ENCODE results near the gene SMARCC1.
"Not testable (repeated sequence)": the region's sequence is repeated elsewhere in the genome, so short reads cannot be mapped to it uniquely, and the experiment has no call there.

SMARCC1 gene

DNA sequence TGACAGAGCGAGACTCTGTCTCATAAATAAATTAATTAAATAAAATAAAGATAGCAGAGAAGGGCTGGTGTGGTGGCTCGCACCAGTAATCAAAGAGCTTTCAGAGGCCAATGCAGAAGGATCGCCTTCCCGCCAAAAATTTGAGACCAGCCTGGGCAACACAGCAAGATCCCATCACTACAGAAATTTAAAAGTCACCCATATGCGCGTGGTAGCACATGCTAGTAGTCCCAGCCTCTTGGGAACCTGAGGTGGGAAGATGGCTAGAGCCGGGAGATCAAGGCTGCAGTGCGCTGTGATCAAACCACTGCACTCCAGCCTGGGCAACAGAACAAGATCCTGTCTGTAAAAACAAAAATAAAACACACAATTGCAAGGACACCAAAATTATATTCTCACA is 9.6 kb downstream of the SMARCC1 start:
- no peak for DNase-seq (ENCODE audit: low read depth, low spot score)

DNA sequence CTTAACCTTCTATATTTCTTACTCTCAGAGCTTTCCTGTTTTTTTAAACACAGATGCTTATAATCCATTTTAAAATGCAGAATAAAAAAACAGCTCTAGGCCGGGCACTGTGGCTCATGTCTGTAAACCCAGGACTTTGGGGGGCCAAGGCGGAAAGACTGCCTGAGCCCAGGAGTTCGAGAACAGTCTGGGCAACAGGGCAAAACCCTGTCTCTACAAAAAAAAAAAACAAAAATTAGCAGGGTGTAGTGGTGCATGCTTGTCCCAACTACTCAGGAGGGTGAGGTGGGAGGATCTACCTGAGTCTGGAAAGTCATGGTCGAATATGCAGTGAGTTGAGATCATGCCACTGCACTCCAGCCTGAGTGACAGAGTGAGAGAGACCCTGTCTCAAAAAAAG is 15.5 kb downstream of the SMARCC1 start:
- no peak for DNase-seq (ENCODE audit: low read depth, low spot score)

DNA sequence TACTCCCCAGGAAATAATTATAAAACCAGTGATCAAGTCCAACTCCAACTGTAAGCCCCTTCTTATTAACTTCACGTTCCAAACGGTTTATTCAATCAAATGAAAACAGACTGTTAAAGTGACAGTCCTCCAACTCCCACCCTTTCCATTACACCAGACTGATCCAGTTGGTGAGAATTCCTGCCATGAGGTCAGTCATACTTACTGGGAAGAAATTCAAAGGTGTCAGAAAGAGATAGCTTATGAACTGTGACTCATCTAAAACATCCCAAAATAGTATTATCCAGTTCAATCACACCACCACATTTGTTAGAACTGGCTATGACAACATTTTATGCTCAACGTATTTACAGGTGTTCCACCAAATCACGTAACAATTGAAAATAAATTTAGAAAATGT is 19.5 kb downstream of the SMARCC1 start:
- no peak for DNase-seq (ENCODE audit: low read depth, low spot score)

DNA sequence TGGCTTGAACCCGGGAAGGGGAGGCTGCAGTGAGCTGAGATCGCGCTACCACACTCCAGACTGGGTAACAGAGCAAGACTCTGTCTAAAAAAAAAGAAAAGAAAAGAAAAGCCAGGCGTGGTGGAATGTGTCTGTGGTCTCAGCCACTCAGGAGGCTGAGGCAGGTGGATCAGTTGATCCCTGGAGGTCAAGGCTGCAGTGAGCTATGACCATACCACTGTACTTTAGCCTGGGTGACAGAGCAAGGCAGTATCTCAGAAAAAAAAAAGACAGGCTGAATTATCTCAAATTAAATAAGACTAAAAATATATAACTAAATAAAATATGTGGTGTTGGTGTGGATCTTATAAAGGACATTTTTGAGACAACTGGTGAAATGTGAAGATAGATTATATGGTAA is 20.6 kb downstream of the SMARCC1 start:
- DNase-seq (ENCODE audit: low read depth, low spot score): no peak

DNA sequence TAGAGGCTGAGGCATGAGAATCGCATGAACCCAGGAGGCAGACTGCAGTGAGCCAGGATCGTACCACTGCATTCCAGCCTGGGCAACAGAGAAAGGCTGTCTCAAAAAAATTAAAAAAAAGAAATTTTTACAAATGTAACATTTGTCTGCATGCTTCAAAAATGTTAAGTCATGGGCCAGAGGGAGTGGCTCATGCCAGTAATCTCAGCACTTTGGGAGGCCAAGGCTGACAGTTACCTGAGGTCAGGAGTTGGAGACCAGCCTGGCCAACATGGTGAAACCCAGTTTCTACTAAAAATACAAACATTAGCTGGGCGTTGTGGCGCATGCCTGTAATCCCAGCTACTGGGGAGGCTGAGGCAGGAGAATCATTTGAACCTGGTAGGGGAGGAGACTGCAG is 21.5 kb downstream of the SMARCC1 start:
- not testable (repeated sequence) for DNase-seq (ENCODE audit: low read depth, low spot score)

DNA sequence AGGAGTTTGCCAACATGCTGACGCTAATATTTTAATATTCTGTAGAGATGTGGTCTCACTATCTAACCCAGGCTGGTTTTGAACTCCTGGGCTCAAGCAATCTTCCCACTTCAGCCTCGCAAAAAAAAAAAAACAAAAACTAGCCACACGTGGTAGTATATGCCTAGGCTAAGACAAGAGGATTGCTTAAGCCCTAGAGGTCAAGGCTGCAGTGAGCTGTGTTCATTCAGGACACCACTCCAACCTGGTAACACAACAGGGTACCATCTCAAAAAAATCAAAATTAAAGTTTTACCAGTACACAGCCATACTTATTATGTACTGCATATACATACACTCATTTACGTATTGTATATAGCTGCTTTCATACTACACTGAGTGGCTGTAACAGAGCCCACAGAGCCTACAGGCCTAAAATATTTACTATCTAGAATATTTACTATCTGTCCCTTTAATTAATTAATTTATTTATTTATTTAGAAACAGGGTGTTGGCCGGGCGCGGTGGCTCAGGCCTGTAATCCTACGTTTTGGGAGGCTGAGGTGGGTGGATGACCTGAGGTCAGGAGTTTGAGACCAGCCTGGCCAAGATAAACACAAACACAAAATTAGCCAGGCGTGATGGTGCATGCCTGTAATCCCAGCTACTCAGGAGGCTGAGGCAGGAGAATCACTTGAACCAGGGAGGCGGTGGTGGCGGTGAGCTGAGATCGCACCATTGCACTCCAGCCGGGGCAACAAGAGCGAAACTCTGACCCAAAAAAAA is 23.2 kb downstream of the SMARCC1 start:
- no peak for DNase-seq (ENCODE audit: low read depth, low spot score)

DNA sequence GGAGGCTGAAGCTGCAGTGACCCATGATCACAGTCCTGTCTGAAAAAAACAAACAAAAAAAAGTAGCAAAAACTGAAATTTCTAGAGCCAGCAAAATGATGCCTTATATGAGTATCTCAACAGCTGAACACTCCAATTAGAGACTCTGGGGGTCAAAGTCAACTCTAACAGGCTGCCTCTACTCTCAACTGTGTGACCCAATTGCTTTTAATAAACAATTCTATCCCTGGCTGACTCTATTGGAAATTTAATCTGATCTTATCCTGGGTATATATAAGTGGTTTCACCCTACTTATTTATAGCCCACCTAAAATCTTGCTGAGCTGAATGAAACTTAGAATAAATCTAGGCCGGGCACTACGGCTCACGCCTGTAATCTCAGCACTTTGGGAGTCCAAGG is 29.0 kb downstream of the SMARCC1 start:
- DNase-seq (ENCODE audit: low read depth, low spot score): no peak

DNA sequence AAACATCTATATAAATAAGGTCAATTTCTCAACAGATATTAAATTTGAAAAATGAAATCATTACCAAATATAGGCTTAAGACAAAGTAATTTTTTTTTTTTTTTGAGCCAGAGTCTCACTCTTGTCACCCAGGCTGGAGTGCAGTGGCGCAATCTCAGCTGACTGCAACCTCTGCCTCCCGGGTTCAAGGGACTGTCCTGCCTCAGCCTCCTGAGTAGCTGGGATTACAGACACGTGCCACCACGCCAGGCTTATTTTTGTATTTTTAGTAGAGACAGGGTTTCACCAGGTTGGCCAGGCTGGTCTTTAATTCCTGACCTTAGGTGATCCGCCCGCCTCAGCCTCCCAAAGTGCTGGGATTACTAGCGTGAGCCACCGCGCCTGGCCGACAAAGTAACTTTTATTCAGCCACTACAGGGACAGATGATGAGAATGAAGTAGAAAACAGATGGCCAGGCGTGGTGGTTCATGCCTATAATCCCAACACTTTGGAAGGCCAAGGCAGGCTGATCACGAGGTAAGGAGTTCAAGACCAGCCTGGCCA is 30.8 kb downstream of the SMARCC1 start:
- DNase-seq (ENCODE audit: low read depth, low spot score): not testable (repeated sequence)

DNA sequence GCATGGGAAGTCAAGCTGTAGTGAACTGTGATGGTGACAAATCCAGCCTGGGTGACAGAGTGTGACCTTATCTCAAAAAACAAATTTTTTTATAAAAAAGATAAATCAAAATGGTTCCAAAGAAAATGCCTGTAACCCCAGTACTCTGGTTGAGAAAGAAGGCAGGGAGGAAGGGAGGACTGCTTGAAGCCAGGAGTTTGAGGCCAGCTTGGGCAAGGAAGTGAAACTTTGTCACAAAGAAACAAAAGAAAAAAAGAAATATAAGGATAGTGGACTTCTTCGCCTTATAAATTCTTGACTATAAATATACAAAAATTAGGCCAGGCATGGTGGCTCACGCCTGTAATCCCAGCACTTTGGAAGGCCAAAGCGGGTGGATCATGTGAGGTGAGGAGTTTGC is 34.1 kb downstream of the SMARCC1 start:
- DNase-seq (ENCODE audit: low read depth, low spot score): no peak

DNA sequence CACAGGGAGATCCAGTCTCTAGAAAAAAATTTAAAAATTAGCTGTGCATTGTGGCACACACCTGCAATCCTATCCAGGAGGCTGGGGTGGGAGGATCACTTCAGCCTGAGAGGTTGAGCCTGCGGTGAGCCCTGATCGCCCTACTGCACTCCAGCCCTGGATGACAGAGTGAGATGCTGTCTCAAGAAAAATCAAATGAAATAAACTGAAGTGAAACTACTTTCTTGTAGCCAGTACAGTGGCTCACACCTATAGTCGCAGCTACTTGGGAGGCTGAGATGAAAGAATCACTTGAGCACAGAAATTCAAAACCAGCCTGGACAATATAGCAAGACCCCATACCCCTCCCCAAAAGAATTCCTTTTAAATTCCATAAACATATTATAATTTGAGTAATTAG is 35.4 kb downstream of the SMARCC1 start:
- no peak for DNase-seq (ENCODE audit: low read depth, low spot score)

DNA sequence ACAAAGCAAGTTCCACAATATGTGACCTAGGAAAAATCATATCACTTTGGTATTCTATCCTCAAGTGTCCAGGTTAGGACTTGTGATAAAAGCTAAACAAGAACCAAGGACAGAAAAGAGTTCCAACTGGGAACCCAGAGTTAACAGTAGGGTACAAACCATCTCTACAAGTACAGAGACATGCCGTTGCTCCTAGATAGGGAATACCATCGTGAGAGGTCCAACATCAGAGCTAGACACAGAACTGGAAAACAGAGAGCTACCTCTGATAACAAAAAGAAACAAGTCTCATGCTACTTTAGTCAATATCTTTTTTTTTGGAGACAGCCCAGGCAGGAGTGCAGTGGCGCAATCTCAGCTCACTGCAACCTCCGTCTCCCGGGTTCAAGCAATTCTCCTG is 37.8 kb downstream of the SMARCC1 start:
- no peak for DNase-seq (ENCODE audit: low read depth, low spot score)

DNA sequence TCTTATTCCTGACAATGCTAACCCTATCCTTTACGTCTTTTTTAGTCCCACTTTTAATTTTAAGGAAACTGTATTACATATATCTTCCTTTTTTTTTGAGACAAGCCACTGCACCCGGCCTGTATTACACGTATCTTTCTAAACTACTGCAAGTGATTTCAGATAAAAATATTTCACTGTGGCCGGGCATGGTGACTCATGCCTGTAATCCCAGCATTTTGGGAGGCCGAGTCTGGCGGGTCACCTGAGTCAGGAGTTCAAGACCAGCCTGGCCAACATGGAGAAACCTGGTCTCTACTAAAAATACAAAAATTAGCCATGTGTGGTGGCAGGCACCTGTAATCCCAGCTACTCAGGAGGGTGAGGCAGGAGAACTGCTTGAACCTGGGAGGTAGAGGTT is 38.3 kb downstream of the SMARCC1 start:
- DNase-seq (ENCODE audit: low read depth, low spot score): not testable (repeated sequence)

DNA sequence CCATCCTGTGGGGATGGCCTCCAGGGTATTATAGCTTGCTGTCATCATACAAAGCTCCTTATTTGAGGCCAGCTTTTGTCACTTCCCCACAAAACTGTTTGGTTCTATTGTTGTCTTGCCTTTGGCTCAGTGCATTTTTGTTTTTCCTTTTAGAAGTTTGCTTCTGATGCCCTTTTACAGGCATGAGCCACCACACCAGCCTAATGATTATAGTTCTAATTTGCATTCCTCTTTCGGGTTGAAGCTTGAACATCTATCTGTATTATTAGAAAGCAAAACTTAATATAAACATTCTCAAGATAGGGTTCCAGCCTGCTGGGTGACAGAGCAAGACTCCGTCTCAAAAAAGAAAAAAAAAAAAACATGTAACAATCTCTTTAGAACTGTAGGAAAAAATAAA is 39.8 kb downstream of the SMARCC1 start:
- no peak for DNase-seq (ENCODE audit: low read depth, low spot score)

DNA sequence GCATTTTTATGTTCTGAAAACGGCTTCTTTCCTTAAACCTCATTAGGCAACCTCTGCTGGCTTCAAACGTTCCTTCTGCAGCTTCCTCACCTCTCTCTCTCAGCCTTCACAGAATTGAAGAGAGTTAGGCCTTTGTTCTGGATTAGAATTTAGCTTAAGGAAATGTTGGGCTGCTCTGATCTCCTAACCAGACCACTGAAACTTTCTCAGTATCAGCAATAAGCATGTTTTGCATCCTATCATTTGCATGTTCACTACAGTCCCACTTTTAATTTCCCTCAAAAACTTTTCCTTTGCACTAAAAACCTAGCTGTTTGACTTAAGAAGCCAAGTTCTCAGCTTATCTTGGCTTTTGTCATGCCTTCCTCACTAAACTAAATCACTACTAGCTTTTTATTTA is 49.5 kb downstream of the SMARCC1 start:
- no peak for DNase-seq (ENCODE audit: low read depth, low spot score)

DNA sequence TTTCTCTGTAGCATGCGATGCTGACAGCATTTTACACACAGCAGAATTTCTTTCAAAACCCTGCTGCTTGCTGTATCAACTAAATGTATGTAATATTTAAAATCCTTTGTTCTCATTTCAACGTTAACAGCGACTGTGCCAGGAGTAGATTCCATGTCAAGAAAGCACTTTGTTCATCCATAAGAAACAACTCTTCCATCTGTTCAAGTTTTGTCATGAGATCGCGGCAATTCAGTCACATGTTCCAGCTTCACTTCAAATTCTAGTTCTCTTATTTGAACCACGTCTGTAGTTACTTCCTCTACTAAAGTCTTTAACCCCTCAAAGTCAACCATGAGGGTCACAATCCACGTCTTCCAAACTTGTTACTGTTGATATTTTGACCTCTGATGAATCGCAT is 50.6 kb downstream of the SMARCC1 start:
- DNase-seq (ENCODE audit: low read depth, low spot score): no peak

DNA sequence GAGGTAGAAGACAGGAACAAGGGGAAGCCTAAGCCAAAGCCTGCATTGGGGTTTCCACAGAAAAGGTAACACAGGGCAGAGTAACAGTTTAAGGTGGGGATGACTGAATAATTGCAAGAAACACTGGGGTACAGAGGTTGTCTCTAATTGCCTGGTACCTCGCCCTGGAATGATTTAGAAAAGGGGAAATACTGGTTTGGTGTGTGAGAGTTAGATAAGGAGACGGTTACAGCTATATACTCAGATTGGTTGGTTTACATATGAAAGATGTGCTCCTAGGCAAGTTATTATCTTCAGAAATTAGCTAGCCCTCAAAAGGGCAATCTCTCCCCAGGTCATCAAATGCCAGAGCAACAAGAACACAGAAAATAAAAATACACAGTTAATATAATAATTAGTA is 58.8 kb downstream of the SMARCC1 start:
- DNase-seq (ENCODE audit: low read depth, low spot score): no peak

DNA sequence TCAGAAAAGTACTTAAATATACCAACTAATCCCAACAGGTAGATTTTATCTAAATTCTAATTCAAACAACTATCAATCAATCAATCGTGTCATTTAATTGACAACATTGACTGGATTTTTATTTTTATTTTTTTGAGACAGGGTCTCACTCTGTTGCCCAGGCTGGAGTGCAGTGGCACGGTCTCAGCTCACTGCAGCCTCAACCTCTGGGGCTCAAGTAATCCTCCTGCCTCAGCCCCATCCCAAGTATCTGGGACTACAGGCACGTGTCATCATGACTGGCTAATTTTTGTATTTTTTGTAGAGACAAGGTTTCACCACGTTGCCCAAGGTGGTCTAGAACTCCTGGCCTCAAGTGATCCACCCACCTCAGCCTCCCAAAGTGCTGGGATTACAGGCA is 64.2 kb downstream of the SMARCC1 start:
- DNase-seq (ENCODE audit: low read depth, low spot score): not testable (repeated sequence)

DNA sequence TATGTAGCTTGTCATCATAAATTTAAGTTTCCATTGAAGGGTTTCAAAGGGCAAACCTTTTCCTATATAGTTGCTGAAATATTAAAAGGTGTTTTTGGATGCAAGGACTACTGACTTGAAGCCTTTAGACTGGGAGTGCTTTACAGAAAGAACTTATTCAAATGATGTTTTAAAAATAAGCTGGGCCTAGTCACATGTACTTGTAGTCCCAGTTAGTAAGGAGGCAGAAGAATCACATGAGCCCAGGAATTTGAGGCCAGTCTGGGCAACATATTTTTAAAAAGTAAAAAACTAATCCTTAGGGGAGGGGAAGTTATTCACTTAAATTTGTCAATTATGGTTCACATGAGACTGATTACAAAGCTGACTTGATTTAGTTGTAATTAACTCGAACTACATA is 65.0 kb downstream of the SMARCC1 start:
- no peak for DNase-seq (ENCODE audit: low read depth, low spot score)

DNA sequence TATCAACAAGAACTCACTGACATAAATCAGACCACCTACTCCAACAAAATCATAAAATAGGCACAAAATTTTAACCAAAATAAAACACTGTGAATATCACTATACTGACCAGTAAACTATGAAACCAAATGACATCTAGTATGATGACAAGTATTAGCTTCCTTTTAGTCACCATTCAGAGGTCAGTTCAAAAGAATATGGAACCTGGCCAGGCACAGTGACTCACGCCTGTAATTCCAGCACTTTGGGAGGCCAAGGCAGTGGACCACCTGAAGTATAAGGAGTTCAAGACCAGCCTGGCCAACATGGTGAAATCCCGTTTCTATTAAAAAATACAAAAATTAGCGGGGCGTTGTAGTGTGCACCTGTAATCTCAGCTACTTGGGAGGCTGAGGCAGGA is 65.8 kb downstream of the SMARCC1 start:
- no peak for DNase-seq (ENCODE audit: low read depth, low spot score)

DNA sequence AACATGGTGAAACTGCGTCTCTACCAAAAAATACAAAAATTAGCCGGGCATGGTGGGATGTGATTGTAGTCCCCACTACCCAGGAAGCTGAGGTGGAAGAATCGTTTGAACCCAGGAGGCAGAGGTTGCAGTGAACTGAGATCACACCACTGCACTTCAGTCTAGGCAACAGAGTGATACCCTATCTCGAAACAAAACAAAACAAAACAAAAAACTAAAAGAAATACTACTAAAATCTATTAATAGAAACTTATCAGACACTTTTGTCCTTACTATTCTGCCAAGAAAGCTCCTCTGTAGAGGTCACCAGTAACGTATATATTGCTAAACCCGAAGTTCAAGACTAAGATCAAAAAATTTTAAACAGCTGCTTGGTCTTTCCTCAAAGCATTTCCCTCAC is 67.1 kb downstream of the SMARCC1 start:
- no peak for DNase-seq (ENCODE audit: low read depth, low spot score)

DNA sequence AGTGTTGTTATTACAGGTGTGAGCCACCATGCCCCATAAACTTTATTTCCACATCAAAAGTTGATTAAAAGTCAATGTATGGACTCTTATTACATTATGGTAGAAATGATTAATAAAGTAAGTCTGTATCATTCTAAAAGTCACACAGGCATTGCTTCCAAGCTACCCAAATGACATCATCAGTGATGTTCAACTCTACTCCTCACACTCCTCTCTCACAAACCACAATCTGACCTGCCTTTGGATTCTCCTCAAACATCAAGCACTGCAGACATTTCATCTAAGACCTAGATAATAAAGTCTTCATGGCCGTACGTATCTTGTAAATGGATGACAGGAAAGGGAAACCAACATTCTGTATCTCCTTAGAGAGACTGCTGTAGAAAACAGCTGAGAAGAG is 68.0 kb downstream of the SMARCC1 start:
- no peak for DNase-seq (ENCODE audit: low read depth, low spot score)

DNA sequence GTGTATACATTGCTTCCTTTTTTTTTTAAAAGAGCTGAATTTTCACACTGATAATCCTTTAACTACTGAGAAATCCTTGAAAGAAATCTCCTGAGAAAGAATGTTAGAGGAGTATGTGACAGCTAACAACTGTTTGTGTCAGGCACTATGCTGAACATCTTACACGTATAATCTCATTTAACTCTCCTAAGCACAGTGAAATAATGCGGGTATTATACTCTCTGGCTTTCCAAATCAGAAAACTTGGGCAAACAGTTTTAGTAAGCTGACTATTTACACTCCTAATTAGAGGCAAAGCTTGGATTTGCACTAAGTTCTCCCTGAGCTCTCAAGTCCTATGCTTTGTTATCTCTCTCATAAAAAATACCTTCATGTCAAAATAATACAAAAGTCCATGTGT is 69.3 kb downstream of the SMARCC1 start:
- DNase-seq (ENCODE audit: low read depth, low spot score): no peak

DNA sequence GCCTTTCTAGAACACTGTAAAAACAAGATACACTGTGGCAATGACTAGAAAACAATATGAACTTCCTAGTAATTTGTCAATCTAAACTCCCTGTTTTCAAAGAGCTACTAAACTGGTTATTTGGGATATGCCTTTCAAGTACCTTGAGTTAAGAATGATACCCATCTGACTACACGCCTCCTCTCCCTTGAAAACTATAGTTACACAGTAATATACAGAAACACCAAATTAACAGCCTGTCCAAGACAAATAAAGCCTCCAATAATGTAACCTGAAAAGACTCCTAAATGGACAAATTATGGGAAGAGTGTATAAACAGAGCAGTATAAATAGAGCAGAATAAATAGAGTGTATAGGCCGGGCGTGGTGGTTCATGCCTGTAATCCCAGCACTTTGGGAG is 70.1 kb downstream of the SMARCC1 start:
- no peak for DNase-seq (ENCODE audit: low read depth, low spot score)

DNA sequence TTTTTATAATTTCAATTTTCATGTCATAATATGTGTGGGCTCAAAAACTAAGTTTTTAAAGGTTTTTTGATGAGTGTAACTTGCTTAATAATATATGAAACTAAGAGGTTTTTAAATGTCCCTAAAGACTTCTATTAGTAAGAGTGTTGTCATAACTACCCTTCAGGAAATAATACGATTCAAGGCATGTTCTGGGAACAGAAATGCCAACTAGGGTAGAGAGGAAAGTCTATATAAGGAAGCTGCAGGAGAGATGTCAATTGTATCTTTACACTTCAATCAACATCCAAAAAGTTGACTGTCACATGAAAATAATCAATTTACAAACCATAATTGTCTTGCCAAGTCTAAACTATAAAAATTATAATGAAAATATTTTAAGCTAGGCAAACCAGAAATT is 76.3 kb downstream of the SMARCC1 start:
- DNase-seq (ENCODE audit: low read depth, low spot score): no peak

All from brain pericyte (primary cell).